Mesothelial cell of epicardium (in vitro differentiated cells): ENCODE data around the gene NAGA. TPM values are rescaled to one million over a fixed set of nuclear protein-coding genes. Genes with fewer than 3 reads are reported as not detected.

ENCODE experiments used
- DNase-seq, 2 experiments: peaks; one replicate each; pipeline ENCODE4 v3.0.0; 2021; ENCODE audit warnings: low spot score in 2 of 2; ENCODE audit not compliant: unreplicated experiment in 2 of 2
- H3K27ac Mint-ChIP-seq: 2 replicates; pipeline ENCODE4 v1.8.0; 2021; ENCODE audit warnings: mixed read lengths
- H3K27me3 Mint-ChIP-seq: 2 replicates; pipeline ENCODE4 v1.8.0; 2021; ENCODE audit warnings: low read depth, mixed read lengths
- H3K36me3 Mint-ChIP-seq: 2 replicates; pipeline ENCODE4 v1.8.0; 2021; ENCODE audit warnings: mixed read lengths
- H3K4me1 Mint-ChIP-seq: 2 replicates; pipeline ENCODE4 v1.8.0; 2021; ENCODE audit warnings: mixed read lengths
- H3K4me3 Mint-ChIP-seq: 2 replicates; pipeline ENCODE4 v1.8.0; 2021; ENCODE audit warnings: mild to moderate bottlenecking, moderate library complexity, mixed read lengths
- H3K9me3 Mint-ChIP-seq: 2 replicates; pipeline ENCODE4 v1.8.0; 2021; ENCODE audit warnings: mixed read lengths
- total RNA-seq: library from RNA; stranded (reverse); gene quantifications from 3 replicates; pipeline ENCODE4 v1.2.1, GENCODE V29; 2021
- TF ChIP-seq, protein P1 (sequence below): fragments of 200-600 bp; sonication (generic); IDR thresholded peaks from one replicate; pipeline ENCODE4 v1.5.0; 2021; ENCODE audit warnings: antibody characterized with exemption; ENCODE audit not compliant: unreplicated experiment

NAGA gene
- total RNA-seq, 1 donor from 2014 or later, result 19.5 TPM

DNA sequence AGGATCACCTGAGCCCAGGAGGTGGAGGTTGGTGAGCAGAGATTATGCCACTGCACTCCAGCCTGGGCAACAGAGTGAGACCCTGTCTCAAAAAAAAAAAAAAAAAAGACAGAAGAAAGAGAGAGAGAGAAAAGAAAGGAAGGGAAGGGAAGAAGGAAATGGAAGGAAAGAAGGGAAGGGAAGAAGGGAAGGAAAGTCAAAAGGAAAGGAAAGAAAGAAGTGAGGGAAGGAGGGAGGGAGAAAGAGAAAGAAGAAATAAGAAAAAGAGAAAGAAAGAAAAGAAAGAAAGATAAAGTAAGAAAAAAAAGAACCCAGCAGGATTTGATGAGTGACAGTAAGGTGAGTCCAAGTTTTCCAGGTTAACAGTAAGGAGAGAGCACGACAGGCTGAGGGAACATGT lies 52.4 kb downstream of the NAGA start:
- Mint-ChIP-seq H3K4me3 (no peak overlapping the region), H3K27me3 (peaks cover 43% of the 10 kb centered on the region), H3K4me1 (peaks cover 4% of the 10 kb centered on the region), H3K9me3 (no peaks in the 10 kb centered on the region), H3K27ac (no peak overlapping the region), H3K36me3 (no peaks in the 10 kb centered on the region)
- no peak for DNase-seq
- TF ChIP-seq, protein P1, sequence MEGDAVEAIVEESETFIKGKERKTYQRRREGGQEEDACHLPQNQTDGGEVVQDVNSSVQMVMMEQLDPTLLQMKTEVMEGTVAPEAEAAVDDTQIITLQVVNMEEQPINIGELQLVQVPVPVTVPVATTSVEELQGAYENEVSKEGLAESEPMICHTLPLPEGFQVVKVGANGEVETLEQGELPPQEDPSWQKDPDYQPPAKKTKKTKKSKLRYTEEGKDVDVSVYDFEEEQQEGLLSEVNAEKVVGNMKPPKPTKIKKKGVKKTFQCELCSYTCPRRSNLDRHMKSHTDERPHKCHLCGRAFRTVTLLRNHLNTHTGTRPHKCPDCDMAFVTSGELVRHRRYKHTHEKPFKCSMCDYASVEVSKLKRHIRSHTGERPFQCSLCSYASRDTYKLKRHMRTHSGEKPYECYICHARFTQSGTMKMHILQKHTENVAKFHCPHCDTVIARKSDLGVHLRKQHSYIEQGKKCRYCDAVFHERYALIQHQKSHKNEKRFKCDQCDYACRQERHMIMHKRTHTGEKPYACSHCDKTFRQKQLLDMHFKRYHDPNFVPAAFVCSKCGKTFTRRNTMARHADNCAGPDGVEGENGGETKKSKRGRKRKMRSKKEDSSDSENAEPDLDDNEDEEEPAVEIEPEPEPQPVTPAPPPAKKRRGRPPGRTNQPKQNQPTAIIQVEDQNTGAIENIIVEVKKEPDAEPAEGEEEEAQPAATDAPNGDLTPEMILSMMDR, result no peak

DNA sequence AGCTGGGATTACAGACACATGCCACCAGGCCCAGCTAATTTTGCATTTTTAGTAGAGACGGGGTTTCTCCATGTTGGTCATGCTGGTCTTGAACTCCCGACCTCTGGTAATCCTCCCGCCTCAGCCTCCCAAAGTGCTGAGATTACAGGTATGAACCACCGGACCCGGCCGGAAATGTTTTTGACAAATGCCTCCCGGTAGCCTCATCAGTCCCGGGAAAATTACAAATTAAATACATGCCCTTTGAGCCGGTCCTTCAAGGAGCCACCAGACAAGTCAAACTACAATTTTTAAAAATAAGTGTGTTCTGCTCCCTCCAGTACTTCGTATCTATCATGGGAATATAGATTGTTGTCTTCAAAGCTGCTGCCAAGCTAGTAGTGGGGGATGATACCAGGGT lies 54.5 kb downstream of the NAGA start:
- TF ChIP-seq, protein P1, result no peak
- peaks cover 4% of the 10 kb centered on the region for H3K9me3 Mint-ChIP-seq
- no peak for DNase-seq
- H3K36me3 Mint-ChIP-seq, result peaks cover 3% of the 10 kb centered on the region
- H3K4me1 Mint-ChIP-seq, result peaks cover 4% of the 10 kb centered on the region
- H3K4me3 Mint-ChIP-seq, result no peak overlapping the region
- H3K27ac Mint-ChIP-seq, result no peak overlapping the region
- H3K27me3 Mint-ChIP-seq, result peaks cover 46% of the 10 kb centered on the region

DNA sequence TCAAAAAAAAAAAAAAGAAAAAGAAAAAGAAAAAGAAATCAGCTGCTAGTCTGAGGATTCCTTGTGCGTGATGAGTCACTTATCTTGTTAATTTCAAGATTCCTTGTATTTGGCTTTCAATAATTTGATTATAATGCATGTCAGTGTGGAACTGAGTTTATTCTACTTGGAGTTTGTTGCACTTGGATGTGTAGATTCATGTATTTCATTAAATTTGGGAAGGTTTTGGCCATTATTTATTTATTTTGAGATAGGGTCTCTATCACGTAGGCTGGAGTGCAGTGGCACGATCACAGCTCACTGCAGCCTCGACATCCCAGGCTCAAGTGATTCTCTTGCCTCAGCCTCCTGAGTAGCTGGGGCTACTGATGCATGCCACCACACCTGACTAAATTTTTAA lies 57.2 kb downstream of the NAGA start:
- peaks cover 19% of the 10 kb centered on the region for H3K9me3 Mint-ChIP-seq
- TF ChIP-seq, protein P1, result no peak
- DNase-seq, result no peak
- H3K4me3 Mint-ChIP-seq, result no peak overlapping the region
- no peak overlapping the region for H3K27ac Mint-ChIP-seq
- H3K4me1 Mint-ChIP-seq, result peaks cover 4% of the 10 kb centered on the region
- peaks cover 32% of the 10 kb centered on the region for H3K27me3 Mint-ChIP-seq
- H3K36me3 Mint-ChIP-seq, result peaks cover 3% of the 10 kb centered on the region

DNA sequence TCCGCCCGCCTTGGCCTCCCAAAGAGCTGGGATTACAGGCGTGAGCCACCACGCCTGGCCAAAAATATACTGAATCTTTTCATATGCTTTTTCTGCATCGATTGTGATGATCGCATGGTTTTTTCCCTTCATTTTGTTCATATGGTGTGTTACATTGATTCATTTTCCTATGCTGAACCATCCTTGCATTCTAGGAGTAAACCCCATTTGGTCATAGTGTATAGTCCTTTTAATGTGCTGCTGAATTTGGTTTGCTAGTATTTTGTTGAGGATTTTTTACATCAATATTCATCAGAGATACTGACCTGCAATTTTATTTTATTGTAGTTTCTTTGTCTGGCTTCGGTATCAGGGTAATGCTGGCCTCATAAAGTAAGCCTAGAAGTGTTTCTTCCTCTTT lies 59.8 kb downstream of the NAGA start:
- TF ChIP-seq, protein P1, result no peak
- peaks cover 19% of the 10 kb centered on the region for H3K9me3 Mint-ChIP-seq
- no peak for DNase-seq
- H3K4me1 Mint-ChIP-seq, result no peaks in the 10 kb centered on the region
- H3K36me3 Mint-ChIP-seq, result peaks cover 3% of the 10 kb centered on the region
- H3K27me3 Mint-ChIP-seq, result peaks cover 26% of the 10 kb centered on the region
- no peak overlapping the region for H3K27ac Mint-ChIP-seq
- no peak overlapping the region for H3K4me3 Mint-ChIP-seq

Other genes with a start within 250 kb of the NAGA start
- 127 to 130 TPM (median 129 TPM) in 3 replicates for gene SREBF2, start 237.7 kb downstream of the NAGA start, total RNA-seq
- not detected in 3 replicates for gene SHISA8, start 155.7 kb downstream of the NAGA start, total RNA-seq
- 3.1 to 3.5 TPM (median 3.3 TPM) in 3 replicates for gene TNFRSF13C, start 144.0 kb downstream of the NAGA start, total RNA-seq
- 12.5 to 14.9 TPM (median 13.3 TPM) in 3 replicates for gene CENPM, start 123.7 kb downstream of the NAGA start, total RNA-seq
- gene SEPTIN3, start 101.4 kb downstream of the NAGA start, total RNA-seq, result 8.8 to 9.0 TPM (median 9.0 TPM) in 3 replicates
- not detected in 3 replicates for gene WBP2NL, start 72.0 kb downstream of the NAGA start, total RNA-seq
- 7.8 to 8.3 TPM (median 8.1 TPM) in 3 replicates for gene PHETA2, start 3.4 kb upstream of the NAGA start, total RNA-seq
- 71.0 to 87.4 TPM (median 78.9 TPM) in 3 replicates for gene SMDT1, start 8.9 kb upstream of the NAGA start, total RNA-seq
- gene NDUFA6, start 20.0 kb upstream of the NAGA start, total RNA-seq, result 52.6 to 54.2 TPM (median 53.4 TPM) in 3 replicates
- 6.3 to 7.2 TPM (median 6.4 TPM) in 3 replicates for gene CYP2D6, start 60.0 kb upstream of the NAGA start, total RNA-seq
- gene TCF20, start 199.8 kb upstream of the NAGA start, total RNA-seq, result 77.4 to 82.2 TPM (median 80.7 TPM) in 3 replicates